ENCODE data around the gene ASIC2.

ASIC2 gene

GRCh38 chr17:33202796-33203495 is 90.1 kb downstream of the ASIC2 start:
- no peak for FAIRE-seq

DNA sequence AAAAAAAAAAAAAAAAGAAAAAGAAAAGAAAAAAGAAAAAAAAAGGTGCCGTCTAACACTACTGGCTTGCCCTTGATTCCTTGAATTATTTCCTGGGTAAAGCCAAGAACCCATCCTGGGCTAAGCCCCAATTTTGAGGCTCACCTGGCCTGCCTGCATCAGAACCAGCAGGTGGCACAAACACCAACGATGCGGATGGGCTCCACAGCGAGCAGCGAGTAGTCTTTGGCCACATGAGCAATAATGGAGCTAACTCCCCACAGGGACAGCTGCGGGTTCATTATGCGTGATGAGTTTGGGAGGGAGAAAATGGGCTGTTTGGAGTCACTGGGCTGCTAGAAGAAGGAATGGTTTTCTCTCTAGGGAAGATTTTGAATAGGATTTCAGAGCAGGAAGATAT is 91.1 kb downstream of the ASIC2 start:
- no peak for FAIRE-seq

DNA sequence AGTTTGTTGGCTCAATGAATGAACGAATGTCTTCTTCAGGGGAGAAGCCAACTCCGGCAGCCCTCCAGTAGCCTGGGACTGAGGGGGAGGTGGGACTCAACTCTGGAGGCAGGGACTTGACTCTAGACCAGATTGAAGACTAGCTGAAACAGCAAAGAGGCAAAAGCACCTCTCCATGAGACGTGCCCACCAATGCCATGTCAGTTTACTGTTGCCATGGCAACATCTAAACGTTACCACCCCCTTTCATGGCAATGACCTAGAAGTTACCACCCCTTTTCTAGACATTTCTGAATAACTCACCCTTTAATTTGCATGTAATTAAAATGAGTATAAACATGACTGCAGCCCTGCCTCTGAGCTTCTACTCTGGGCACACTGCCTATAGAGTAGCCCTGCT is 91.8 kb downstream of the ASIC2 start:
- no peak for FAIRE-seq

GRCh38 chr17:33200587-33200986 is 92.5 kb downstream of the ASIC2 start:
- FAIRE-seq = no peak

- FAIRE-seq = no peak
These were observed 93.3 kb downstream of the ASIC2 start for GRCh38 chr17:33199571-33200510.

GRCh38 chr17:33198954-33199353 is 94.1 kb downstream of the ASIC2 start:
- FAIRE-seq = no peak

GRCh38 chr17:33197342-33197741 is 95.8 kb downstream of the ASIC2 start:
- FAIRE-seq = no peak

DNA sequence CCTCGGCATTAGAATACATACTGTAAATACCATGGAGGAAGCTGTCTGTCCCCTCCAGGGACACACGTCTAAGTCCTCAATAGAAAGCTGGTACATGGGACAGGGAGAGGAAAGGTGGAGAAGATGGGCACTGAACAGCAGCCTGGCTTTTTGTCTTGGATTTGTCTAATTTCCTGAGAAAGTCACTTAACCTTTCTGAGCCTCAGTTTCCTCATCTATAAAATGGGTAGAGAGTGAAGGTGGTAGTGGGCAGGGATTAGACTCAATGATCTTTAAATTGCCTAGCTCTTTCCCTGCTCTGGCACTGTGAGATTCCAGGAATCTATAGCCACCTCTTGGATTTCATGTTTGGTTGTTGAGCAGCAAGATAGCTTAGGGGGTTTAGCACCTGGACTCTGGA is 96.2 kb downstream of the ASIC2 start:
- no peak for FAIRE-seq

- no peak for FAIRE-seq
These were observed 99.9 kb downstream of the ASIC2 start for GRCh38 chr17:33192951-33193911.

DNA sequence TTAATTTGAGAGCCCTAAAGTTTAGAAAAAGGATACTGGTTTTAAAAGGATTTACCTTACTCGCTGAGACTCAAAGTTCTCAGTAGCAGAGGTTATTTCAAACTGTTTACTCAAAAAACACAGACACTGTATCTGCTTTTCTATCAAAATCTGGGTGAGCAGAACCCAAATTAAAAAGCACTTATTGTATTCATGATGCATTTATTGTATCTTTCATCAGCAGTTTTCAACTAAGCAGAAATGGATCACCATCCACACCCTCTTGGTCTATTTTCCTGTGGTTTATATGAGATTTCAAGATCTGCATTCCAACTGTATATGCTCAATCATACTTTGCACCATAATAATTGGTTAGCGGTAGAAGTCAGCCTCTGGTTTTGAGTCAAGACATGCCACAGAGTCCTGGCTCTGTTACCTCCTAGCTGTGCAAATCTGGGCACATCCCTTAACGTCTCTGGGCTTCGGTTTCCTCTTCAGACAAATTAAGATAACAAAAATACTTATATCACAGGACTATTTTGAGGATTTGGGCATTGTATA is 109.5 kb downstream of the ASIC2 start:
- FAIRE-seq = no peak

DNA sequence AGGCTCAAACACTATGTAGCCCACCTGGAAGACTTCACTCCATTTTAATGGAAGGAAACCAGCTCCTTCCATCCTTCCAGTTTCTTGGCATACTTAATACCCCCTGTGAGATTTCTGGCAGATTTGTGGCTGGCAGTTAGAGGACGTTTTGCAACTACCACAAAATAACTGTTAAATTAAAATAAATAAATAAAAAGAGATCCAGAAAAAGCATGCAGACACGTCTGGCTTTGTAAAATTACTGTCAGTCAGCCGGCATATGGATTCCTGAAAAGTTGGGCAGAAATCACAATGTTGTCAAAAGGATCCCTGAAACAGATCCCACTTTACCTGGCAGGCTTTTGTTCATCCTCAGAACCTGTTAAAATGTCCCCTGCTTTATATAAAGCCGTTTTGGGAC is 113.9 kb downstream of the ASIC2 start:
- FAIRE-seq = no peak

DNA sequence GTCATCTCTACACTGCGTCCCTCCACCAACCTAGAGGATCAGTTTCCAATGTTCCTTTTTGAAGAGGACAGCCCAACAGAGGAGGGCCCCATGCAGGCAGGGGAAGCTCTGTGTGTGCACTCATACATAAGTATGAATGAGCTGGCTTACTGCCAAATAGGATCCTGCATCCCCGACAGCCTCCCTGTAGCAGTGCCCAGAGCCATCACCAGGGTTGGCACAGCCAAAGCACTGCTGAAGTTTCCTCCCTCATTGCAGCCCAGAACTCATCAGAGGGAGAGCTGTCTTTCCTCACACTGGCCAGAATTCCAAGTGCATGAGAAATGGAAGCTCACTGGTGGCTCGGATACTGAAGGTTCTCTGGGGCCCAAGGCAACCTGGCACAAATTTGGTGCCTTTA is 114.4 kb downstream of the ASIC2 start:
- no peak for FAIRE-seq

DNA sequence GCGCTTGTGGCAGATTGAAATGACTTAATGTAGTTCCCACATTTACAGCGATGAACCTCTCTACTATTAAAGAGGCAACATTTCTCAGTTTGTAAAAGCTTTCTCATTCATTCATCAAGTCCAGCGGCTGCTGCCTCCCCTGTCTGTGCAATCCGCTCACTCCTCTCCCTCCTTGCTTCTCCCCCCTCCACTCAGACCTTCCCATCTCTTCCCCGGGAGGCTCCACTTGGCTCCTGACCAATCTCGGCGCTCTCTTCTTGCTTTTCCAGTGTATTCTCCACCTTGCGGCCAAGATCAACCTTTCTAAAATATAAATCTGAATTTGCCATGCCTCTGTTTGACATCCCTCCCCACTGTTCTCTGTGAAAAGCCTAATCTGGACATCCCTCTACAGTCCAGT is 117.5 kb downstream of the ASIC2 start:
- no peak for FAIRE-seq

- no peak for FAIRE-seq
These were observed 121.2 kb downstream of the ASIC2 start for GRCh38 chr17:33171931-33172330.

DNA sequence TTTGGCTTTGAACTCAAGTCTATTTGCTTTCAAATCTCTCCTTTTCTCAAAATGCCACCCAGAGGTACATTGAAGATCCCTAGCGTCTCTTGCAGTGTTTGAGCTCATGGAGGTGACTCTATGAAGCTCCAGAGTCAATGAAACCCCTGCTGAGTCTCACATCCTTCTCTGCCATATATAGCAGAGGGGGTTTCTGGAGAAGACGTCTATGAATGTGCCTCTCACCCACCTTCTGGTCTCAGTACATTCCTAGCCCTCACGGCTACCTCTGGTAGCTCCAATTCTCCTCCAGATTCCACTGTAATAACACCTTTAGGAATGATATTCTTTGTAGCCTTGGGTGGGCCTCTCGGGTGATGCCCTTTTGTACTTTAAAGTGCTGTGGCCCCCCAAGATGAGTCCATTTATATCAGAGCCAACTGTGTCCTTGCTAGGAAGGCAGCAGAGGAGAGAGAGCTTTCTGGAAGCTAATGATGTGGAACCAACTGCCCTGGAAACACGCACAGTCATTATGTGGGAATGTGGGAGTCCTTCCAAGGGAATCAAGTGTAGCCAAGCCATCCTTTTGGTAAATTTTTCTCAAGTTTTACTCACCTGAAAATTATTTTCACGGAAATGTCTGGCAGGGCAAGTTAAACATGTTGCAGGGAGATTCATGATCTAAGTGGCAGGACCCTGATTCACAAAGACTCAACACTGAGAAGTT is 123.4 kb downstream of the ASIC2 start:
- FAIRE-seq = no peak

GRCh38 chr17:33167736-33168135 is 125.4 kb downstream of the ASIC2 start:
- no peak for FAIRE-seq

- no peak for FAIRE-seq
These were observed 126.6 kb downstream of the ASIC2 start for GRCh38 chr17:33166472-33166871.

DNA sequence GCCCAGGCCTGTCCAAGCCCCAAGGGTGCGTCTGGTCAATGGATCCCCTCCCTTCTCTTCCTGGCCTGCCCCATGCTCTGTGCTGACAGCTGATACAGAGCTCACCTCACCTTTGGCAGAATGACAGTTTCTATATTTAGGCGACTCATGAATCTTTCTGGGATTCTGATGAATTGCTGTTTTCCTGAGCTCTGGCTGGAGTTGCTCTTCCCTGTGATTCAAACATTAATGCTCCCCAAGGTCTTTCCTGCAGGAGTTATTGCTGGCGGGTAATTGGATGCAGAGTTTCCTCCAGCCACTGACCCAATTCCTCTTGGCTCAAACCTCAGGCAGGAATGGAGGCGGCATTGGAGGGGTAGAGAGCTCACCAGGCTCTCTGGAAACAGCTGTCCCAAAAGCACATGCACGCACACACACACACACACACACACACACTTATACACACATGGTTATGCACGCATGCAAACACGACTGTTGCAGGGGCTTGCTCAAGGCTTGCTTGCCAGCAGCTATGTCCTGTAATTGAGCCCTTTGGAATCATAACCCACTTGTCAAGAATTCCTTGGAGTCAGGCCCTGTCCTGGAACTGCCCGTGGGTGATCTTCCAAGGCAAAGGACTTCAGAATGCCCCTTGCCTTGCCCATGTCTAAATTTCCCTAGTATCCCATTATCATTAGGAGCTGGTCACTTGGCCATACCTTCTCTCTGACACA is 128.8 kb downstream of the ASIC2 start:
- no peak for FAIRE-seq

DNA sequence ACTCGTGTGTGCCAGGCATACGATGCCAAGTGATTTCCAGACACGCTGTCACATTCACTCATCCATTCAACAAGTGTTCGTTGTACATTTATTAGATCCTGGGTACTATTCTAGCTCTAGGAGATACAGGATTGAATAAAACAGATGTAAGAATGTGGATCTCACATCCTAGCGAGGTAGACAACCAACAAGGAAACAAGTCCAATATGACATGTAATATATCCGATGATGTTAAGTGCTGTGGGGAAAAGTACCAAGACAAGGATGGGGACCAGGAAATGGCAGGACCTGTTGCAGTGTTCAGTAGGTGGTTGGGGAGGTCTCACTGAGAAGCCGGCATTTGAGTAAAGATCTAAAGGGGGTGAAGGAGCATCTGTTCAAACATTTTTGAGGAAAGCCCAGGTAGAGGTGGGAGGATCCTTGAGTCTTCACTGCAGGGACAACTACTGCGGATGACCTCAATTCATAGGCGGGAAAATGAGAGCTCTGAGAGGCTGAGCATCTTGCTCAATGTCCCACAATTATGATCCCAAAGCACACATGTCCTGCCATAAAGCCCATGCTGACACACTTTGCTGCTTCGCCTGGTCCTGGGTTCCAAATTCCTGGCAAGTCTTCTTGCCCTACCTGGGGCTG is 129.4 kb downstream of the ASIC2 start:
- FAIRE-seq = no peak

DNA sequence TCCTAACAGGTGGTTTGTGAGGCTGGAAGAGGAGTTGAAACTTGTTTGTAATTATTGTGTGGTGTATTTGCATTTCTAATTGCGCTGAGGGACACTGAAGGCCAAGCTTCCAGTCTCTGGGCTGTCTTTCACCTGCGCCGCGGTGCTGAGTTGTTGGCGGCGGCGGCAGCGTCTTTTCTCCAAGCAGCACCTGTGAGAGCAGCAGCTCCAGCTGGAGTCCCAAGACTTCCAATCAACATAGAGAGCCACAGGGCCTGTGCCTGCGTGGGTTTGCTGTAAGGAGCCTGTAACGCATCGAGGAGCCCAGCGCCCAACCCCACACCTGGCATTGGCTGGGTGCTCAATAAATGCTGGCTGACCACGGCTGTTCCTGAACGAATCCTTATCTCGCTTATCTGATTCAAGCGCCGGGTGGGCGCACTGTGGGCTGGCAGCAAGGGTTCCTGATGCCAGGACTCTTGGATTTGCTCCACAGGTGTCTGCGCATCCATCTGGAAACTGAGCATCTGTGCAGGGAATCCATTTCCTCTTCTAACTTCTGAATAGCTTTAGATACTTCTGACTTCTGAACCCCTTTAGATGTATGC is 138.1 kb downstream of the ASIC2 start:
- no peak for FAIRE-seq

DNA sequence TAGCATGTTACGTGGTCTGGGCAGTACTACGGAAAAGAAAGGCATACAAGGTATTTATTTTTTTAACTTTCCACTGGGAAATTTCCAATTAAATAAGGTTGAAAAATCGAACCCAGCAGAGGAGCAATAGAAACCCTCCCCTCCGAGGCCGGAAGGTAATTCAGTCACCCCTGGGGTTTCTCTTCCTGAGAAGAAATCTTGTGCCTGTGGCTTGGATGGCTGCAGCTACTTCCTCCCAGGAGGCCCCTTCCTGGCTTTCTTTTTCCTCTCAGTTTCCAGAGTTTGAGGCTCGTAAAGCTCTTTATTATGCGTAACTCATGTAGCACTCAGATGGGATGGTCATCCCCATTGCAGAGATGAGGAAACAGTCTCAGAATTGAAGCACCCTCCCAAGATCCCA is 140.3 kb downstream of the ASIC2 start:
- FAIRE-seq = no peak

Measured in TTC549 (cell line).